K562 (cell line): ENCODE results near the gene ACBD3. TPM values are rescaled to one million over a fixed set of nuclear protein-coding genes. Genes with fewer than 3 reads are reported as not detected.

Experiments used
- ATF1 ChIP-seq, 2 experiments: fragments of 450-650 bp in 1 of 2; IDR thresholded peaks; 2 replicates each; pipeline ENCODE4 v1.6.1; 2016; ENCODE audit warnings: missing compliant biosample characterization in 1 of 2, missing genetic modification characterization in 1 of 2
- CBX2 ChIP-seq: fragments of 200-600 bp; sonication (generic); IDR thresholded peaks from one replicate; pipeline ENCODE4 v1.6.1; 2012; ENCODE audit warnings: mild to moderate bottlenecking, low read length, inconsistent platforms; ENCODE audit not compliant: insufficient read depth, poor library complexity, severe bottlenecking
- CREBBP ChIP-seq: IDR thresholded peaks from one replicate; pipeline ENCODE4 v1.6.1; 2012; ENCODE audit warnings: low read depth, mild to moderate bottlenecking, control low read depth, inconsistent platforms, low read length
- DDX20 ChIP-seq: fragments of 450-650 bp; IDR thresholded peaks from 2 replicates; pipeline ENCODE4 v1.6.1; 2016; ENCODE audit warnings: missing genetic modification characterization, low read depth, mild to moderate bottlenecking, missing compliant biosample characterization, moderate library complexity
- E2F3 ChIP-seq: fragments of 250-450 bp; sonication (Bioruptor Pico); IDR thresholded peaks from 2 replicates; pipeline ENCODE4 v1.4.0; 2020; ENCODE audit warnings: mild to moderate bottlenecking
- FOXJ2 ChIP-seq: fragments of 200-800 bp; sonication (Bioruptor generic); IDR thresholded peaks from 2 replicates; pipeline ENCODE4 v1.6.1; 2016; ENCODE audit warnings: missing genetic modification characterization, missing compliant biosample characterization
- HNRNPUL1 ChIP-seq: fragments of 200-400 bp; formaldehyde crosslinking; IDR thresholded peaks from 2 replicates; pipeline ENCODE4 v1.6.1; 2017; ENCODE audit warnings: low read length
- MAFF ChIP-seq: IDR thresholded peaks from 2 replicates; pipeline ENCODE4 v1.6.1; 2012; ENCODE audit warnings: low read length, improper control_type of control experiment
- NR2F6 ChIP-seq: fragments of 450-650 bp; formaldehyde crosslinking; IDR thresholded peaks from 2 replicates; pipeline ENCODE4 v1.4.0; 2020; ENCODE audit warnings: mild to moderate bottlenecking
- POLR3G ChIP-seq: IDR thresholded peaks from 2 replicates; pipeline ENCODE4 v1.6.1; 2011; ENCODE audit not compliant: insufficient read length, insufficient replicate concordance; ENCODE audit errors: extremely low read depth
- TEAD4 ChIP-seq, 2 experiments: sonication (generic) in 1 of 2; formaldehyde crosslinking in 1 of 2; IDR thresholded peaks; 2 replicates each; pipeline versions ENCODE4 v1.6.1 to v1.8.0; 2012 to 2022; ENCODE audit warnings: borderline replicate concordance in 1 of 2, inconsistent platforms in 1 of 2, low read length in 1 of 2, mild to moderate bottlenecking in 1 of 2, missing genetic modification reagents in 1 of 2
- YY1 ChIP-seq, 3 experiments: IDR thresholded peaks; 2 replicates each; pipeline ENCODE4 v1.6.1; 2011; ENCODE audit warnings: low read length in 2 of 3, mild to moderate bottlenecking in 2 of 3, moderate library complexity in 2 of 3, borderline replicate concordance in 1 of 3, control low read depth in 1 of 3, low read depth in 1 of 3; ENCODE audit not compliant: insufficient read depth in 3 of 3, insufficient replicate concordance in 2 of 3, control insufficient read depth in 1 of 3, insufficient read length in 1 of 3; ENCODE audit errors: extremely low read depth in 1 of 3
- ZFPM2 ChIP-seq: fragments of 250-450 bp; sonication (Bioruptor Pico); IDR thresholded peaks from 2 replicates; pipeline ENCODE4 v1.5.1; 2022; ENCODE audit warnings: mild to moderate bottlenecking
- ZNF212 ChIP-seq: fragments of 450-650 bp; formaldehyde crosslinking; IDR thresholded peaks from 2 replicates; pipeline ENCODE4 v1.4.0; 2020; ENCODE audit warnings: mild to moderate bottlenecking
- ZNF384 ChIP-seq: IDR thresholded peaks from 2 replicates; pipeline ENCODE4 v1.6.1; 2012; ENCODE audit warnings: low read depth, low read length, improper control_type of control experiment
- ZNF436 ChIP-seq: fragments of 250-450, 450-650 bp; sonication (Bioruptor Pico); formaldehyde crosslinking; IDR thresholded peaks from 2 replicates; pipeline ENCODE4 v1.7.0; 2020; ENCODE audit warnings: mild to moderate bottlenecking
- ZNF699 ChIP-seq: fragments of 250-450 bp; sonication (Bioruptor Pico); IDR thresholded peaks from 2 replicates; pipeline ENCODE4 v1.8.0; 2021; ENCODE audit warnings: mild to moderate bottlenecking, moderate library complexity; ENCODE audit not compliant: insufficient replicate concordance
- polyA plus RNA-seq, 8 experiments: library from polyadenylated mRNA; depleted of rRNA in 4 of 8; stranded (reverse) in 5 of 8; unstranded in 3 of 8; fragments of >200 nt; fragmentation: Nextera tagmentation in 2 of 8; fragmentation: Illumina TruSeq in 1 of 8; extraction: Ambion mirVana in 2 of 8; extraction: Trizol in 1 of 8; gene quantifications; 2 replicates each; pipeline versions ENCODE4 v1.2.1 to v1.2.3, GENCODE V29; 2011 to 2014; ENCODE audit warnings: inconsistent platforms in 1 of 8, missing spikeins in 1 of 8
- total RNA-seq, 7 experiments: library from RNA; depleted of rRNA in 6 of 7; stranded (reverse); fragments of >200 nt in 6 of 7; fragmentation: Illumina TruSeq in 2 of 7; extraction: Trizol in 2 of 7; gene quantifications; 2 replicates each; pipeline versions ENCODE4 v1.2.1 to v1.2.3, GENCODE V29; 2011 to 2021; ENCODE audit warnings: low replicate concordance in 1 of 7
- TF ChIP-seq, protein P1 (sequence below): IDR thresholded peaks from 3 replicates; pipeline ENCODE4 v1.6.1; 2011; ENCODE audit warnings: borderline replicate concordance, mild to moderate bottlenecking, moderate library complexity; ENCODE audit not compliant: insufficient read length; ENCODE audit errors: extremely low read depth
- TF ChIP-seq, protein P2 (sequence below), 2 experiments: fragments of 450-650 bp in 1 of 2; IDR thresholded peaks; 2 replicates each; pipeline ENCODE4 v1.6.1; 2011 to 2017; ENCODE audit warnings: low read depth in 2 of 2, antibody characterized with exemption in 1 of 2, borderline replicate concordance in 1 of 2, low read length in 1 of 2, mild to moderate bottlenecking in 1 of 2, mixed read lengths in 1 of 2; ENCODE audit not compliant: control insufficient read depth in 1 of 2
- TF ChIP-seq, protein P3 (sequence below), 2 experiments: fragments of 450-650 bp in 1 of 2; sonication (generic) in 1 of 2; formaldehyde crosslinking; conservative IDR thresholded peaks; 2 replicates each; pipeline versions ENCODE4 v1.4.0 to v1.8.1; 2020 to 2022; ENCODE audit warnings: mild to moderate bottlenecking in 1 of 2, missing genetic modification reagents in 1 of 2

Gene ACBD3
- total and polyA plus RNA-seq, 9 of the 15 experiments (the other 6 are each of a cell fraction or from before 2014, with no cell fraction given) = 11.1 to 36.7 (median 26.9) TPM

DNA sequence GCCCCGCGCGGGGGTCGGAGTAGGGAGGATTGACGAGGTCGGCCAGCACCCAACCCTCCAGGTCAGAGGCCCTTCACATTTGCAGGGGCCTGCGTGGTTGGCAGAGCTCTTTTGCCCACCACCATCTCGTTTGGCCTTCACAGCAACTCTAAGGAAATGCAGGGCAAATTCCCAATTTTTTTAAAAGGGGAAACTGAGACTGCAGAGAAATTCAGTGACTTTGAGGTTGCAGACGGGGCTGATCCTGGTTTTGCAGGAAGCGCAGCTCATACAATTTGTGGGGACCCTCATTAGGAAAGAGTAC lies 430 bp upstream of the ACBD3 start (continued):
- TF ChIP-seq NR2F6 (CRISPR knock-in tag) (no peak), E2F3 (CRISPR knock-in tag) (peak; percentile 79; the same call in 1 of the 2 replicates), TEAD4 (IDR thresholded peaks at IDR 0.05; ENCODE audit: low read length) (no peak), TEAD4 (CRISPR knock-in tag; IDR thresholded peaks at IDR 0.05; ENCODE audit: borderline replicate concordance) (no peak), FOXJ2 (tag) (no peak), YY1 (IDR thresholded peaks at IDR 0.05; ENCODE audit: borderline replicate concordance in 1 of 3, control insufficient read depth in 1 of 3, extremely low read depth in 1 of 3, insufficient read depth in 3 of 3, insufficient read length in 1 of 3, insufficient replicate concordance in 2 of 3, low read depth in 1 of 3, low read length in 2 of 3) (no peak), ZNF384 (0 out of 2 replicates have a peak, but pooled peaks have one; percentile 35), HNRNPUL1 (no peak), DDX20 (tag) (no peak), CBX2 (no peak), ZNF699 (CRISPR knock-in tag) (no peak), ZNF436 (CRISPR knock-in tag) (no peak), MAFF (no peak), ATF1 (CRISPR knock-in tag; IDR thresholded peaks at IDR 0.05) (no peak), ATF1 (tag; IDR thresholded peaks at IDR 0.05) (no peak), ZFPM2 (CRISPR knock-in tag) (no peak), CREBBP (no peak), POLR3G (no peak), ZNF212 (no peak)
- TF ChIP-seq, protein P1, sequence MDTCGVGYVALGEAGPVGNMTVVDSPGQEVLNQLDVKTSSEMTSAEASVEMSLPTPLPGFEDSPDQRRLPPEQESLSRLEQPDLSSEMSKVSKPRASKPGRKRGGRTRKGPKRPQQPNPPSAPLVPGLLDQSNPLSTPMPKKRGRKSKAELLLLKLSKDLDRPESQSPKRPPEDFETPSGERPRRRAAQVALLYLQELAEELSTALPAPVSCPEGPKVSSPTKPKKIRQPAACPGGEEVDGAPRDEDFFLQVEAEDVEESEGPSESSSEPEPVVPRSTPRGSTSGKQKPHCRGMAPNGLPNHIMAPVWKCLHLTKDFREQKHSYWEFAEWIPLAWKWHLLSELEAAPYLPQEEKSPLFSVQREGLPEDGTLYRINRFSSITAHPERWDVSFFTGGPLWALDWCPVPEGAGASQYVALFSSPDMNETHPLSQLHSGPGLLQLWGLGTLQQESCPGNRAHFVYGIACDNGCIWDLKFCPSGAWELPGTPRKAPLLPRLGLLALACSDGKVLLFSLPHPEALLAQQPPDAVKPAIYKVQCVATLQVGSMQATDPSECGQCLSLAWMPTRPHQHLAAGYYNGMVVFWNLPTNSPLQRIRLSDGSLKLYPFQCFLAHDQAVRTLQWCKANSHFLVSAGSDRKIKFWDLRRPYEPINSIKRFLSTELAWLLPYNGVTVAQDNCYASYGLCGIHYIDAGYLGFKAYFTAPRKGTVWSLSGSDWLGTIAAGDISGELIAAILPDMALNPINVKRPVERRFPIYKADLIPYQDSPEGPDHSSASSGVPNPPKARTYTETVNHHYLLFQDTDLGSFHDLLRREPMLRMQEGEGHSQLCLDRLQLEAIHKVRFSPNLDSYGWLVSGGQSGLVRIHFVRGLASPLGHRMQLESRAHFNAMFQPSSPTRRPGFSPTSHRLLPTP = no peak
- TF ChIP-seq, protein P2, sequence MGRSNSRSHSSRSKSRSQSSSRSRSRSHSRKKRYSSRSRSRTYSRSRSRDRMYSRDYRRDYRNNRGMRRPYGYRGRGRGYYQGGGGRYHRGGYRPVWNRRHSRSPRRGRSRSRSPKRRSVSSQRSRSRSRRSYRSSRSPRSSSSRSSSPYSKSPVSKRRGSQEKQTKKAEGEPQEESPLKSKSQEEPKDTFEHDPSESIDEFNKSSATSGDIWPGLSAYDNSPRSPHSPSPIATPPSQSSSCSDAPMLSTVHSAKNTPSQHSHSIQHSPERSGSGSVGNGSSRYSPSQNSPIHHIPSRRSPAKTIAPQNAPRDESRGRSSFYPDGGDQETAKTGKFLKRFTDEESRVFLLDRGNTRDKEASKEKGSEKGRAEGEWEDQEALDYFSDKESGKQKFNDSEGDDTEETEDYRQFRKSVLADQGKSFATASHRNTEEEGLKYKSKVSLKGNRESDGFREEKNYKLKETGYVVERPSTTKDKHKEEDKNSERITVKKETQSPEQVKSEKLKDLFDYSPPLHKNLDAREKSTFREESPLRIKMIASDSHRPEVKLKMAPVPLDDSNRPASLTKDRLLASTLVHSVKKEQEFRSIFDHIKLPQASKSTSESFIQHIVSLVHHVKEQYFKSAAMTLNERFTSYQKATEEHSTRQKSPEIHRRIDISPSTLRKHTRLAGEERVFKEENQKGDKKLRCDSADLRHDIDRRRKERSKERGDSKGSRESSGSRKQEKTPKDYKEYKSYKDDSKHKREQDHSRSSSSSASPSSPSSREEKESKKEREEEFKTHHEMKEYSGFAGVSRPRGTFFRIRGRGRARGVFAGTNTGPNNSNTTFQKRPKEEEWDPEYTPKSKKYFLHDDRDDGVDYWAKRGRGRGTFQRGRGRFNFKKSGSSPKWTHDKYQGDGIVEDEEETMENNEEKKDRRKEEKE (IDR thresholded peaks at IDR 0.05; ENCODE audit: borderline replicate concordance in 1 of 2, control insufficient read depth in 1 of 2, low read depth in 2 of 2, low read length in 1 of 2) = no peak
- TF ChIP-seq, protein P3, sequence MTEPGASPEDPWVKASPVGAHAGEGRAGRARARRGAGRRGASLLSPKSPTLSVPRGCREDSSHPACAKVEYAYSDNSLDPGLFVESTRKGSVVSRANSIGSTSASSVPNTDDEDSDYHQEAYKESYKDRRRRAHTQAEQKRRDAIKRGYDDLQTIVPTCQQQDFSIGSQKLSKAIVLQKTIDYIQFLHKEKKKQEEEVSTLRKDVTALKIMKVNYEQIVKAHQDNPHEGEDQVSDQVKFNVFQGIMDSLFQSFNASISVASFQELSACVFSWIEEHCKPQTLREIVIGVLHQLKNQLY (CRISPR knock-in tag; conservative IDR thresholded peaks at IDR 0.05) = no peak
